ENCODE data around the gene CALCOCO1. TPM values are rescaled to one million over a fixed set of nuclear protein-coding genes. Genes with fewer than 3 reads are reported as not detected.
A peak's percentile ranks its signal among the peaks of the same experiment; 100 is the strongest.

The CALCOCO1 gene
- total and polyA plus RNA-seq, 10 of the 15 experiments (the other 5 are each of a cell fraction or from before 2014, with no cell fraction given): 2.8 to 55.9 (median 13.7) TPM

GRCh38 chr12:53695152-53696145 lies 31.8 kb downstream of the CALCOCO1 start:
- in situ Hi-C loops (cut with MboI) (no loop called here), intact Hi-C loops (cut with micrococcal nuclease; ENCODE audit: unreplicated experiment) (no loop called here)
- H3K36me3 ChIP-seq (ENCODE audit: control insufficient read depth in 2 of 2, insufficient read depth in 2 of 2, low read length in 1 of 2): no peaks in the 10 kb centered on the region
- 18% methylated on average over 37 of the region's 57 CpGs for WGBS (ENCODE audit: insufficient coverage, insufficient replicate concordance, low lambda C conversion rate, missing lambda C conversion rate)
- no peak overlapping the region for H3K4me2 ChIP-seq (ENCODE audit: control insufficient read depth, insufficient read depth)
- no peak for DNase-seq (ENCODE audit: low read depth, low spot score)
- POLR2A ChIA-PET: interaction anchor here (0.6 kb wide), 1 partner anchor 12 kb away, joined by 3 read pairs; no protein-coding TSS in a partner anchor
- no peak overlapping the region for H3K9ac ChIP-seq (ENCODE audit: control insufficient read depth, insufficient read depth, low read length)
- no peaks in the 10 kb centered on the region for H3K79me2 ChIP-seq (ENCODE audit: control insufficient read depth, insufficient read depth, low read length)
- H3K4me3 ChIP-seq: no peak overlapping the region
- no peaks in the 10 kb centered on the region; the same call in 2 of the 3 replicates for H3K9me3 ChIP-seq (replicated peaks; ENCODE audit: control insufficient read depth, insufficient read depth, low read length)
- SMC1A ChIA-PET (ENCODE audit: uncharacterized antibody, unreplicated experiment): interaction anchor here (1.6 to 5.9 kb wide), 2 partner anchors 49 to 152 kb away, joined by 5 to 96 read pairs; no protein-coding TSS in a partner anchor
- H3K27ac ChIP-seq (ENCODE audit: control insufficient read depth, insufficient read depth): no peak overlapping the region
- peaks cover 16 to 41% of the 10 kb centered on the region in 2 experiments for H3K27me3 ChIP-seq (replicated peaks in 1 of 2; ENCODE audit: control insufficient read depth in 2 of 2, insufficient read depth in 2 of 2, low read length in 1 of 2)
- ATAC-seq: peak; percentile 49
- H4K20me1 ChIP-seq (ENCODE audit: control insufficient read depth, insufficient read depth): no peaks in the 10 kb centered on the region
- peaks cover 5% of the 10 kb centered on the region; the same call in 1 of the 2 replicates for H3K4me1 ChIP-seq (ENCODE audit: control insufficient read depth, insufficient read depth, low read length)
- RAD21 ChIA-PET (ENCODE audit: unreplicated experiment): interaction anchor here (0.6 to 1.0 kb wide), 3 partner anchors 11 to 330 kb away, joined by 3 to 5 read pairs (median 4); no protein-coding TSS in a partner anchor
- FAIRE-seq: no peak
- no peak overlapping the region for H2AFZ ChIP-seq (ENCODE audit: control insufficient read depth, low read depth, low read length)
- BruUV-seq (replicated peaks): no TSS peak
- CTCF ChIA-PET: interaction anchor here (1.1 kb wide), 1 partner anchor 62 kb away, joined by 4 read pairs; no protein-coding TSS in a partner anchor
- TF ChIP-seq FOS (IDR thresholded peaks at IDR 0.05; ENCODE audit: borderline replicate concordance, extremely low read depth, insufficient read length): no peak
- TF ChIP-seq KAT2A (conservative IDR thresholded peaks at IDR 0.05; ENCODE audit: control insufficient read depth, low read depth, low read length): no peak
- TF ChIP-seq CREM (IDR thresholded peaks at IDR 0.05; ENCODE audit: low read depth): no peak
- peak; percentile 92; the same call in 1 of the 2 replicates for TF ChIP-seq EZH2 (IDR thresholded peaks at IDR 0.05; ENCODE audit: borderline replicate concordance, control insufficient read depth, low read depth, low read length)
- TF ChIP-seq CTCF (IDR thresholded peaks at IDR 0.05 in 2 of 3, conservative IDR thresholded peaks at IDR 0.05 in 1 of 3; ENCODE audit: control insufficient read depth in 2 of 3, extremely low read depth in 1 of 3, insufficient read depth in 1 of 3, low read depth in 3 of 3, low read length in 3 of 3): no peak
- TF ChIP-seq SUZ12 (IDR thresholded peaks at IDR 0.05; ENCODE audit: unreplicated experiment): peak; percentile 40
- TF ChIP-seq MLLT1 (IDR thresholded peaks at IDR 0.05): no peak
- TF ChIP-seq ZBTB33 (IDR thresholded peaks at IDR 0.05): no peak
- TF ChIP-seq SIX5 (IDR thresholded peaks at IDR 0.05; ENCODE audit: low read depth, low read length, severe bottlenecking): no peak
- TF ChIP-seq ETV6 (conservative IDR thresholded peaks at IDR 0.05 in 1 of 2, IDR thresholded peaks at IDR 0.05 in 1 of 2; ENCODE audit: borderline replicate concordance in 1 of 2, low read depth in 1 of 2): no peak

Data from GM12878 (cell line).